Measurements from ENCODE around the gene TAS2R8.

The TAS2R8 gene, protein sequence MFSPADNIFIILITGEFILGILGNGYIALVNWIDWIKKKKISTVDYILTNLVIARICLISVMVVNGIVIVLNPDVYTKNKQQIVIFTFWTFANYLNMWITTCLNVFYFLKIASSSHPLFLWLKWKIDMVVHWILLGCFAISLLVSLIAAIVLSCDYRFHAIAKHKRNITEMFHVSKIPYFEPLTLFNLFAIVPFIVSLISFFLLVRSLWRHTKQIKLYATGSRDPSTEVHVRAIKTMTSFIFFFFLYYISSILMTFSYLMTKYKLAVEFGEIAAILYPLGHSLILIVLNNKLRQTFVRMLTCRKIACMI

GRCh38 chr12:10807186-10807585, at the start of gene TAS2R8:
TAS2R8 (minus strand) TSS chr12:10807286; CDS start chr12:10806980, 306 bp downstream.
- no peaks in the 10 kb centered on the region for H3K4me1 Mint-ChIP-seq
- H3K36me3 Mint-ChIP-seq (ENCODE audit: insufficient read depth) = no peaks in the 10 kb centered on the region
- H3K27me3 Mint-ChIP-seq = peaks cover 80% of the 10 kb centered on the region
- no peak within 1 kb of the TSS for H3K27ac Mint-ChIP-seq (ENCODE audit: low read depth)
- H3K9me3 Mint-ChIP-seq = no peaks in the 10 kb centered on the region
- ATAC-seq (replicated peaks; ENCODE audit: extremely low read depth, poor library complexity, severe bottlenecking) (no peak), DNase-seq (ENCODE audit: low spot score in 2 of 2) (no peak)
- no peak within 1 kb of the TSS for H3K4me3 Mint-ChIP-seq

DNA sequence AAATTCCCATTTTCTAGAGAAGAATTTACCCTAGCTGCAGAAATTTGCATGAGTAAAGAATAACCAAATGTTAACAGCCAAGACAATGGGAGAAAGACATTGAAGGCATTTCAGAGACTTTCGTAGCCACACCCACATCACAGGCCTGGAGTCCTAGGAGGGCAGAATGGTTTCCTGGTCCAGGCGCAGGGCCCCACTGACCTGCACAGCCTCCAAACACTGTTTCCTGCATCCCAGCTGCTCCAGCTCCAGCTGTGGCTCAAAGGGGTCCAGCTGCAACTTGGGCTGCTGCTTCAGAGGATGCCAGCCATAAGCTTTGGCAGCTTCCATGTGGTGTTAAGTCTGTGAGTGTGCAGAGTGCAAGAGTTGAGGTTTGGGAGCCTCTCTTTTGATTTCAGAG, 48.7 kb upstream of the TAS2R8 start:
- Mint-ChIP-seq H3K4me1 (peaks cover 23% of the 10 kb centered on the region), H3K27ac (ENCODE audit: low read depth) (no peak overlapping the region), H3K27me3 (no peaks in the 10 kb centered on the region), H3K4me3 (no peak overlapping the region), H3K36me3 (ENCODE audit: insufficient read depth) (peaks cover 1% of the 10 kb centered on the region), H3K9me3 (peaks cover 10% of the 10 kb centered on the region)
- ATAC-seq (replicated peaks; ENCODE audit: extremely low read depth, poor library complexity, severe bottlenecking) = no peak
- no peak for DNase-seq (ENCODE audit: low spot score in 2 of 2)

DNA sequence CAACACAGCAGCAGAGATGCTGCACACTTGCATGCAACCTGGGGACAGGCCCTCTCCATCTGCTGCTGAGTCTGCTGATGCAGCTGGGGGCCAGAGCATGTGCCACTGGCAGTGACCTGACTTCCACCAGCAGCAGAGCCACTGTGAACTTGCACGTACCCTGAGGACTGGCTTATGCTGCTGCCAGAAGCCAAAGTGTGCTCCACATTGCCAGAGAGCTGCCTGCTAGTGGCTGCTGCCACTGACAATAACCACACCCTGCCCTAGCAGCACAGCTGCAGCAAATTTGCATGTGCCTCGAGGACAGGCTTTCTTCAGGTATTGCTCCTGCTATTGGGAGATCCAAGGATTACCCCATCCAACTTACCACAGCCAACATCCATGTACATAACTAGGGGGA, 46.7 kb upstream of the TAS2R8 start:
- ATAC-seq (replicated peaks; ENCODE audit: extremely low read depth, poor library complexity, severe bottlenecking) (no peak), DNase-seq (ENCODE audit: low spot score in 2 of 2) (no peak)
- H3K27ac Mint-ChIP-seq (ENCODE audit: low read depth) = no peak overlapping the region
- no peak overlapping the region for H3K4me3 Mint-ChIP-seq
- H3K36me3 Mint-ChIP-seq (ENCODE audit: insufficient read depth) = no peaks in the 10 kb centered on the region
- H3K27me3 Mint-ChIP-seq = no peaks in the 10 kb centered on the region
- peaks cover 10% of the 10 kb centered on the region for H3K9me3 Mint-ChIP-seq
- peaks cover 40% of the 10 kb centered on the region for H3K4me1 Mint-ChIP-seq

DNA sequence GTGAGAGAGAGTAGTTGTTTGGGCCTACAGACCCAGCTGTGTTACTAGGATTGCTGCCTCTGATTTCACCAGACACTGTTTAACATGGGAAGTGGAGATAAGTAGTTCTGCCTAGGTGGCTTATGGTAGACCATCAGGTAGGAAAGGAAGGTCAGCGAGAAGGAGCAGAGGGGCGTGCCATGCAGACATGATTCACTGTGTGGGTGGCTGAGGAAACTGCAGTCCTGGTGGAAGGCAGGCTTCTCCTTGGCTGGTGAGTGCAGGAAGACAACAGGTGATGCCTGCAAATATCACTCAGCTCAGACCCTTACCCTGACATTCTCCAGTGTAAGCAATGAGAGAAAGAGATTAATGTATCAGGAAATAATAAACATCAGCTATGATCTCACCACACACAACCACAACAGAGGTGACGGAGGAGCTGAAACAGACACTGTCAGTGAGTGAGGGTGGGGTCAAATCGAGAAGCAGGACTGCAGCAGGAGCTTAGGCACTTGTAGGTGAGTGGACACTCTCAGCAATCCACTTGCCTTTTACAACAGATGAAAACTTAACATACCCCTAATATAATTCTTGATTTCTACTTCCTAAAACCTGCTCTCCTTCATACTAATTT, 44.3 kb upstream of the TAS2R8 start:
- Mint-ChIP-seq H3K27me3 (no peaks in the 10 kb centered on the region), H3K27ac (ENCODE audit: low read depth) (peak overlapping the region; percentile 73), H3K9me3 (no peaks in the 10 kb centered on the region), H3K4me3 (no peak overlapping the region), H3K4me1 (peaks cover 40% of the 10 kb centered on the region), H3K36me3 (ENCODE audit: insufficient read depth) (peaks cover 3% of the 10 kb centered on the region)
- ATAC-seq (replicated peaks; ENCODE audit: extremely low read depth, poor library complexity, severe bottlenecking) (peak; percentile 33), DNase-seq (ENCODE audit: low spot score in 2 of 2) (no peak)

GRCh38 chr12:10849425-10849878, 42.4 kb upstream of the TAS2R8 start, which contains the start of gene PRR4:
PRR4 (minus strand) TSS chr12:10849475; CDS start chr12:10849437, 38 bp downstream.
- no peak for DNase-seq (ENCODE audit: low spot score in 2 of 2)
- Mint-ChIP-seq H3K4me1 (peaks cover 40% of the 10 kb centered on the region), H3K4me3 (no peak within 1 kb of the TSS), H3K9me3 (no peaks in the 10 kb centered on the region), H3K27ac (ENCODE audit: low read depth) (peak within 1 kb of the TSS; percentile 73), H3K27me3 (no peaks in the 10 kb centered on the region), H3K36me3 (ENCODE audit: insufficient read depth) (peaks cover 4% of the 10 kb centered on the region)
- peak; percentile 83 for ATAC-seq (replicated peaks; ENCODE audit: extremely low read depth, poor library complexity, severe bottlenecking)

DNA sequence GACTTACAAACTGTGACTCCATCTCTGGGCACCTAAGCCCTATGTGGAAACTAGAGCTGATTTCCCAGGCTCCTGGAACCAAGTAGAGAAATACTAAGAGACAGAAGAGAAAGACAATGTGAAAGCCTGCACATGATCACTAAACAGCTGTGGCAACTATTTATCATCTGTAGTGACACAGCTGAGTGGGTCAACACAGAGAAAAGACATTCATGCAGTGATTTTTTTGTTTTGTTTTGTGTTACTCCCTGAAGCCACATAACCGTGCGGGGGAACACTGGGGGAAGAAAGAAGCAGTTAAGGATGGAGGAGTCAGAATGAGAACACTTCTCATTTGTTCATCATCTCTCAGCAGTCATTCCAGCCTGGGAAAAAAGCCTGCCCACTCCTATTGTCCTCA, 40.7 kb upstream of the TAS2R8 start:
- Mint-ChIP-seq H3K4me3 (no peak overlapping the region), H3K4me1 (peaks cover 37% of the 10 kb centered on the region), H3K36me3 (ENCODE audit: insufficient read depth) (peaks cover 4% of the 10 kb centered on the region), H3K27me3 (no peaks in the 10 kb centered on the region), H3K27ac (ENCODE audit: low read depth) (no peak overlapping the region), H3K9me3 (no peaks in the 10 kb centered on the region)
- DNase-seq (ENCODE audit: low spot score in 2 of 2) (no peak), ATAC-seq (replicated peaks; ENCODE audit: extremely low read depth, poor library complexity, severe bottlenecking) (no peak)

DNA sequence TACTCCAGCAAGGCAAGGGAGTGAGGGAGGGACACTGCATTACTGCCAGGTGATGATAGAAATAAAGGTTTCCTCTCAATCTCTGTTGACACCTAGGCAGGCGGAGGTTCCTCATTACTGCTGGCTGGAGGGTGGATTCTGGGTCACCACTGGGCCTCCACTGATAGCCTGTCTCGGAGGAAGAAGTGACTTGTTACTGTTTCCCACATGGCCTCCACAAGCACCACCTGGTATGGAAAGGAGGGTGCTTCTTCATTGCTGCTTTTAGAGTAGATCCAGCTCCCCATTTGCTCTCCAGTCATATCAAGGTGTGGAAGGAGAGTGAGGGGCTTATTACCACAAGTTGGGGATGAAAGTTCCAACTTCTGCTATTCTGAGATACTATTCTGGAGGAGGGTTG, 35.8 kb upstream of the TAS2R8 start:
- no peak overlapping the region for H3K27ac Mint-ChIP-seq (ENCODE audit: low read depth)
- H3K4me3 Mint-ChIP-seq = no peak overlapping the region
- H3K27me3 Mint-ChIP-seq = no peaks in the 10 kb centered on the region
- peaks cover 4% of the 10 kb centered on the region for H3K36me3 Mint-ChIP-seq (ENCODE audit: insufficient read depth)
- H3K4me1 Mint-ChIP-seq = no peaks in the 10 kb centered on the region
- ATAC-seq (replicated peaks; ENCODE audit: extremely low read depth, poor library complexity, severe bottlenecking) (no peak), DNase-seq (ENCODE audit: low spot score in 2 of 2) (no peak)
- H3K9me3 Mint-ChIP-seq = no peaks in the 10 kb centered on the region

DNA sequence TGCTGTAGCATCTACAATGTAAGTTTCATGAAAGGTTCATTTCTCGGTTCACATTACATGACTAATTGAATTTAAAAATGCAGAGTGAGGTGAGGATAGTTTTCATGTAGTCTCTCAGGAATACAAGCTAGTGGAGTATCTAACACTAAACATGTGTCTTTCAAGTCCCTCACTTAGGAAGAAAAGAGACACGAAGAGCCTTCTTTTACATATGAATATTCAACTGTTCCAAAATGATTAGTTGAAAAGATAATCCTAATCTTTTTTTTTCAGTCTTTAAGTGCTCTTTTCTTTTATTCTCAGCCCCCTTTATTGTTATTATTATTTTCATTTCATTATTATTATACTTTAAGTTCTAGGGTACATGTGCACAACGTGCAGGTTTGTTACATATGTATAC, 31.4 kb upstream of the TAS2R8 start:
- ATAC-seq (replicated peaks; ENCODE audit: extremely low read depth, poor library complexity, severe bottlenecking) = no peak
- H3K4me1 Mint-ChIP-seq = no peaks in the 10 kb centered on the region
- no peaks in the 10 kb centered on the region for H3K27me3 Mint-ChIP-seq
- DNase-seq (ENCODE audit: low spot score in 2 of 2) = no peak
- no peak overlapping the region for H3K27ac Mint-ChIP-seq (ENCODE audit: low read depth)
- no peaks in the 10 kb centered on the region for H3K9me3 Mint-ChIP-seq
- no peaks in the 10 kb centered on the region for H3K36me3 Mint-ChIP-seq (ENCODE audit: insufficient read depth)
- no peak overlapping the region for H3K4me3 Mint-ChIP-seq

DNA sequence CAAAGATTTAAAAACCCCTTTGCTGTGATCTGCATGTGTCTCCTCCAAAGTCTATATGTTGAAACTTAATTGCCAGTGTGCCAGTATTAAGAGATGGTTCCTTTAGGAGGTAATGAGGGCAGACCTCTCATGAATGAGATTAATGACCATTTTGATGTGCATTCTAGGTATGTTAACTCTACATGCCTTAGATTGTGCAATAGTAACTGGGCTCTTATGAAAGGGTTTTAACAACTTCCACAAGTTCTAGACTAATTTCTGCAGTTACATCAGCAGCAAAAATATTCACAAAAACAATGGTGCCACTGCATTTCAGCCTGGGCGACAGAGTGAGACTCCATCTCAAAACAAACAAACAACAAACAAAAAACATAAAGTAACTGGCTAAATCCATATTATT, 22.9 kb upstream of the TAS2R8 start:
- Mint-ChIP-seq H3K27me3 (no peaks in the 10 kb centered on the region), H3K27ac (ENCODE audit: low read depth) (no peak overlapping the region), H3K9me3 (no peaks in the 10 kb centered on the region), H3K4me3 (no peak overlapping the region), H3K36me3 (ENCODE audit: insufficient read depth) (no peaks in the 10 kb centered on the region), H3K4me1 (no peaks in the 10 kb centered on the region)
- no peak for ATAC-seq (replicated peaks; ENCODE audit: extremely low read depth, poor library complexity, severe bottlenecking)
- no peak for DNase-seq (ENCODE audit: low spot score in 2 of 2)

DNA sequence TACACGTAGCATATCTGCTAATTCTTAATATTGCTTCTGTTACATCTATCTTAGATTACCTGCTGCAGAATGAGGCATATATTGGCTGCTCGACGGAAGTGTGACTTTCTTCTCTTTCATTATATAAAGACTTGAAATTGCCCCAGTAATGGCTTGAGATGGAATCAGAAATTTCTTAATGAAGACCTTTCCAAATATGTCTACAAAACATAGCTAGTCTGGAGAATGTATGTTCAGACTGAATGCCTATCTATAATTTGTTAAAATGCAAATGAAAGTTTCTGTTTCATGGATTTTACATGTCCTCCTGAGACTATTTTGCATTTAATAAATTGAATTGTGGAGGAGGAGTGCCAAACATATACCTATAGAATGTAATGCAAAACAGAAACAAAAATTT, 19.2 kb upstream of the TAS2R8 start, which contains the start of gene TAS2R10:
TSS of gene TAS2R10 (minus strand) at position 101 of the 400 bp plus-strand sequence. CDS start at position 12, 89 bp downstream.
- DNase-seq (ENCODE audit: low spot score in 2 of 2) (no peak), ATAC-seq (replicated peaks; ENCODE audit: extremely low read depth, poor library complexity, severe bottlenecking) (no peak)
- no peak within 1 kb of the TSS for H3K27ac Mint-ChIP-seq (ENCODE audit: low read depth)
- no peaks in the 10 kb centered on the region for H3K9me3 Mint-ChIP-seq
- no peaks in the 10 kb centered on the region for H3K4me1 Mint-ChIP-seq
- H3K36me3 Mint-ChIP-seq (ENCODE audit: insufficient read depth) = no peaks in the 10 kb centered on the region
- H3K27me3 Mint-ChIP-seq = no peaks in the 10 kb centered on the region
- no peak within 1 kb of the TSS for H3K4me3 Mint-ChIP-seq

DNA sequence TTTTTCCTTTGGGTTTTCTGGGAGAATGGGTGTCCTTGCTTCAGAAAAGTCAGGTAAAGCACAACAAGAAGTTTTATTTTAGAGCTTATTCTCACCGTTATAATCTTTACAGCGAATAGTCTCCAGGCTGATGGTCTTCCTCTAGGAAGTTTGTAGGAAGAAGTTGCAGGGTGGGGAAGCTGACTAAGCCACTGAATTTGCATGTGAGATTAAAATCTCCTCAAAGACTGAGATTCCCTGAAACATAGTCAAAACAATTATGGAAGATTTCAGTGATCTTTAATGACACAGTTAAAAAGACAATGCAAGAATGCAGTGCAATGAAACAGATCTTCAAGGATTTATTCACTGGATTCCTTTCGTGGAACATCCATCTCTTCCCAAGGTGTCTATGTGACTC, 17.9 kb upstream of the TAS2R8 start:
- Mint-ChIP-seq H3K9me3 (no peaks in the 10 kb centered on the region), H3K36me3 (ENCODE audit: insufficient read depth) (no peaks in the 10 kb centered on the region), H3K27ac (ENCODE audit: low read depth) (no peak overlapping the region), H3K4me1 (no peaks in the 10 kb centered on the region), H3K4me3 (no peak overlapping the region), H3K27me3 (no peaks in the 10 kb centered on the region)
- ATAC-seq (replicated peaks; ENCODE audit: extremely low read depth, poor library complexity, severe bottlenecking) = no peak
- DNase-seq (ENCODE audit: low spot score in 2 of 2) = no peak

GRCh38 chr12:10811883-10812536, 4.9 kb upstream of the TAS2R8 start:
- Mint-ChIP-seq H3K4me3 (no peak overlapping the region), H3K4me1 (no peaks in the 10 kb centered on the region), H3K9me3 (no peaks in the 10 kb centered on the region), H3K27me3 (peaks cover 69% of the 10 kb centered on the region), H3K36me3 (ENCODE audit: insufficient read depth) (no peaks in the 10 kb centered on the region), H3K27ac (ENCODE audit: low read depth) (no peak overlapping the region)
- ATAC-seq (replicated peaks; ENCODE audit: extremely low read depth, poor library complexity, severe bottlenecking) (no peak), DNase-seq (ENCODE audit: low spot score in 2 of 2) (no peak)

DNA sequence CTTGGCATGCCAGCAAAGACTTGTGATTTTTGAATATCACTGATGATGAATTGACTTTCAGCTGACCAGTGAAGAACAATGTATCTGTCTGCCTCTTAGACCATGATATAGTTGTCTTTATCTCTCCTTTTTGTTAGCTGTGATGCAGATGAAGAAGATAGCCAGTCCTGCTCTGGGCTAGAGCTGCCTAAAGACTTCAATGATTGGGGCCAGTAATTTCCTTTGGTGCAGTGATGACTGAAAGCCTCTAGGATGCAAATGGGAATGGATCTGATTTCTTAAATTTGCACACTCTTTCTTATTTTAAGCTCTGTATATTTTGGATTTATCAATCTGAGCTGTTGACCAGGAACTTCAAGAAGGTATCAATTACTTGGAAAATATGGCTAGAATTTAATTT, 3.0 kb upstream of the TAS2R8 start, which contains the start of gene TAS2R9:
TSS of gene TAS2R9 (minus strand) at position 101 of the 400 bp plus-strand sequence. CDS start at position 8, 93 bp downstream.
- DNase-seq (ENCODE audit: low spot score in 2 of 2) (no peak), ATAC-seq (replicated peaks; ENCODE audit: extremely low read depth, poor library complexity, severe bottlenecking) (no peak)
- H3K4me1 Mint-ChIP-seq = no peaks in the 10 kb centered on the region
- H3K27me3 Mint-ChIP-seq = peaks cover 84% of the 10 kb centered on the region
- no peaks in the 10 kb centered on the region for H3K36me3 Mint-ChIP-seq (ENCODE audit: insufficient read depth)
- no peaks in the 10 kb centered on the region for H3K9me3 Mint-ChIP-seq
- no peak within 1 kb of the TSS for H3K4me3 Mint-ChIP-seq
- H3K27ac Mint-ChIP-seq (ENCODE audit: low read depth) = no peak within 1 kb of the TSS

Measured in central memory CD8-positive, alpha-beta T cell (primary cell).